Measurements from ENCODE around the gene LRRC8B.

The LRRC8B gene

GRCh38 chr1:89607586-89608318, 83.1 kb downstream of the LRRC8B start:
- no peaks in the 10 kb centered on the region for H3K9me3 ChIP-seq (ENCODE audit: control insufficient read depth, insufficient read depth, low read length)
- no CpG with 5 or more reads among the region's 5 CpGs for WGBS (ENCODE audit: insufficient coverage, insufficient read length)
- no peaks in the 10 kb centered on the region for H3K4me1 ChIP-seq (ENCODE audit: control insufficient read depth, insufficient read depth, low read length)
- H3K36me3 ChIP-seq (ENCODE audit: control insufficient read depth, insufficient read depth, low read length): no peaks in the 10 kb centered on the region
- no peaks in the 10 kb centered on the region for H3K27me3 ChIP-seq (ENCODE audit: control insufficient read depth, insufficient read depth, low read length)
- no peak for DNase-seq (ENCODE audit: low read depth, low spot score)
- no peak overlapping the region for H3K4me3 ChIP-seq (ENCODE audit: low read length)
- H3K27ac ChIP-seq (ENCODE audit: low read length): no peak overlapping the region

- Histone ChIP-seq H3K4me1 (ENCODE audit: control insufficient read depth, insufficient read depth, low read length) (no peaks in the 10 kb centered on the region), H3K27me3 (ENCODE audit: control insufficient read depth, insufficient read depth, low read length) (no peaks in the 10 kb centered on the region), H3K4me3 (ENCODE audit: low read length) (no peak overlapping the region), H3K36me3 (ENCODE audit: control insufficient read depth, insufficient read depth, low read length) (no peaks in the 10 kb centered on the region), H3K27ac (ENCODE audit: low read length) (no peak overlapping the region), H3K9me3 (ENCODE audit: control insufficient read depth, insufficient read depth, low read length) (no peaks in the 10 kb centered on the region)
- no peak for DNase-seq (ENCODE audit: low read depth, low spot score)
- WGBS (ENCODE audit: insufficient coverage, insufficient read length): no CpG with 5 or more reads among the region's 9 CpGs
These were observed 83.8 kb downstream of the LRRC8B start for GRCh38 chr1:89608319-89608983.

- WGBS (ENCODE audit: insufficient coverage, insufficient read length): no CpG with 5 or more reads among the region's 20 CpGs
- no peaks in the 10 kb centered on the region for H3K4me1 ChIP-seq (ENCODE audit: control insufficient read depth, insufficient read depth, low read length)
These were observed 84.5 kb downstream of the LRRC8B start for GRCh38 chr1:89608984-89609725.

GRCh38 chr1:89609781-89610456, 85.3 kb downstream of the LRRC8B start:
- Histone ChIP-seq H3K9me3 (ENCODE audit: control insufficient read depth, insufficient read depth, low read length) (no peaks in the 10 kb centered on the region), H3K4me3 (ENCODE audit: low read length) (no peak overlapping the region), H3K4me1 (ENCODE audit: control insufficient read depth, insufficient read depth, low read length) (no peaks in the 10 kb centered on the region), H3K27me3 (ENCODE audit: control insufficient read depth, insufficient read depth, low read length) (no peaks in the 10 kb centered on the region), H3K27ac (ENCODE audit: low read length) (no peak overlapping the region), H3K36me3 (ENCODE audit: control insufficient read depth, insufficient read depth, low read length) (no peaks in the 10 kb centered on the region)
- DNase-seq (ENCODE audit: low read depth, low spot score): no peak
- no CpG with 5 or more reads among the region's 14 CpGs for WGBS (ENCODE audit: insufficient coverage, insufficient read length)

More at GRCh38 chr1:89608984-89609725, 84.5 kb downstream of the LRRC8B start:
- Histone ChIP-seq H3K36me3 (ENCODE audit: control insufficient read depth, insufficient read depth, low read length) (no peaks in the 10 kb centered on the region), H3K4me3 (ENCODE audit: low read length) (no peak overlapping the region), H3K9me3 (ENCODE audit: control insufficient read depth, insufficient read depth, low read length) (no peaks in the 10 kb centered on the region), H3K27ac (ENCODE audit: low read length) (no peak overlapping the region), H3K27me3 (ENCODE audit: control insufficient read depth, insufficient read depth, low read length) (no peaks in the 10 kb centered on the region)
- no peak for DNase-seq (ENCODE audit: low read depth, low spot score)

GRCh38 chr1:89610457-89611011, 85.9 kb downstream of the LRRC8B start:
- Histone ChIP-seq H3K4me1 (ENCODE audit: control insufficient read depth, insufficient read depth, low read length) (no peaks in the 10 kb centered on the region), H3K4me3 (ENCODE audit: low read length) (no peak overlapping the region), H3K27ac (ENCODE audit: low read length) (no peak overlapping the region), H3K36me3 (ENCODE audit: control insufficient read depth, insufficient read depth, low read length) (no peaks in the 10 kb centered on the region), H3K27me3 (ENCODE audit: control insufficient read depth, insufficient read depth, low read length) (no peaks in the 10 kb centered on the region), H3K9me3 (ENCODE audit: control insufficient read depth, insufficient read depth, low read length) (no peaks in the 10 kb centered on the region)
- DNase-seq (ENCODE audit: low read depth, low spot score): no peak
- whole genome bisulfite sequencing (ENCODE audit: insufficient coverage, insufficient read length): no CpG with 5 or more reads among the region's 15 CpGs

- no peak for DNase-seq (ENCODE audit: low read depth, low spot score)
These were observed 87.1 kb downstream of the LRRC8B start for GRCh38 chr1:89611721-89612120.

GRCh38 chr1:89613928-89614327, 89.3 kb downstream of the LRRC8B start:
- Histone ChIP-seq H3K36me3 (ENCODE audit: control insufficient read depth, insufficient read depth, low read length) (no peaks in the 10 kb centered on the region), H3K4me1 (ENCODE audit: control insufficient read depth, insufficient read depth, low read length) (no peaks in the 10 kb centered on the region), H3K9me3 (ENCODE audit: control insufficient read depth, insufficient read depth, low read length) (no peaks in the 10 kb centered on the region; the same call in 1 of the 2 replicates), H3K27ac (ENCODE audit: low read length) (no peak overlapping the region), H3K4me3 (ENCODE audit: low read length) (no peak overlapping the region), H3K27me3 (ENCODE audit: control insufficient read depth, insufficient read depth, low read length) (no peaks in the 10 kb centered on the region)
- WGBS (ENCODE audit: insufficient coverage, insufficient read length): no CpG with 5 or more reads among the region's 7 CpGs
- no peak for DNase-seq (ENCODE audit: low read depth, low spot score)

More at GRCh38 chr1:89611721-89612120, 87.1 kb downstream of the LRRC8B start:
- H3K27me3 ChIP-seq (ENCODE audit: control insufficient read depth, insufficient read depth, low read length): no peaks in the 10 kb centered on the region
- no peaks in the 10 kb centered on the region for H3K9me3 ChIP-seq (ENCODE audit: control insufficient read depth, insufficient read depth, low read length)
- H3K4me1 ChIP-seq (ENCODE audit: control insufficient read depth, insufficient read depth, low read length): no peaks in the 10 kb centered on the region
- no CpG with 5 or more reads among the region's 1 CpG for WGBS (ENCODE audit: insufficient coverage, insufficient read length)
- no peaks in the 10 kb centered on the region for H3K36me3 ChIP-seq (ENCODE audit: control insufficient read depth, insufficient read depth, low read length)
- H3K4me3 ChIP-seq (ENCODE audit: low read length): no peak overlapping the region
- H3K27ac ChIP-seq (ENCODE audit: low read length): no peak overlapping the region

GRCh38 chr1:89615676-89616598, 91.3 kb downstream of the LRRC8B start:
- Histone ChIP-seq H3K4me1 (ENCODE audit: control insufficient read depth, insufficient read depth, low read length) (no peaks in the 10 kb centered on the region), H3K9me3 (ENCODE audit: control insufficient read depth, insufficient read depth, low read length) (no peaks in the 10 kb centered on the region; the same call in 1 of the 2 replicates), H3K27ac (ENCODE audit: low read length) (no peak overlapping the region), H3K36me3 (ENCODE audit: control insufficient read depth, insufficient read depth, low read length) (no peaks in the 10 kb centered on the region), H3K4me3 (ENCODE audit: low read length) (no peak overlapping the region), H3K27me3 (ENCODE audit: control insufficient read depth, insufficient read depth, low read length) (no peaks in the 10 kb centered on the region)
- no peak for DNase-seq (ENCODE audit: low read depth, low spot score)
- no CpG with 5 or more reads among the region's 3 CpGs for WGBS (ENCODE audit: insufficient coverage, insufficient read length)

GRCh38 chr1:89616844-89617627, 92.4 kb downstream of the LRRC8B start:
- no peaks in the 10 kb centered on the region for H3K4me1 ChIP-seq (ENCODE audit: control insufficient read depth, insufficient read depth, low read length)
- DNase-seq (ENCODE audit: low read depth, low spot score): no peak
- H3K27me3 ChIP-seq (ENCODE audit: control insufficient read depth, insufficient read depth, low read length): no peaks in the 10 kb centered on the region
- H3K36me3 ChIP-seq (ENCODE audit: control insufficient read depth, insufficient read depth, low read length): no peaks in the 10 kb centered on the region
- no peak overlapping the region for H3K27ac ChIP-seq (ENCODE audit: low read length)
- no CpG with 5 or more reads among the region's 2 CpGs for WGBS (ENCODE audit: insufficient coverage, insufficient read length)
- H3K9me3 ChIP-seq (ENCODE audit: control insufficient read depth, insufficient read depth, low read length): no peaks in the 10 kb centered on the region; the same call in 1 of the 2 replicates
- H3K4me3 ChIP-seq (ENCODE audit: low read length): no peak overlapping the region
